VCaP (cell line): ENCODE data around the gene SOX9.
A peak's percentile ranks its signal among the peaks of the same experiment; 100 is the strongest.

ENCODE experiments used
- H3K27ac ChIP-seq: fragments of 450-650 bp; 2 replicates; pipeline ENCODE4 v1.5.1; 2017
- TF ChIP-seq, protein P1 (sequence below): fragments of 450-650 bp; conservative IDR thresholded peaks from 2 replicates; pipeline ENCODE4 v1.5.1; 2017; ENCODE audit warnings: mild to moderate bottlenecking, moderate library complexity

Gene SOX9

GRCh38 chr17:72142614-72143013 is 21.8 kb downstream of the SOX9 start:
- H3K27ac ChIP-seq, result peak overlapping the region; percentile 42
- TF ChIP-seq, protein P1, sequence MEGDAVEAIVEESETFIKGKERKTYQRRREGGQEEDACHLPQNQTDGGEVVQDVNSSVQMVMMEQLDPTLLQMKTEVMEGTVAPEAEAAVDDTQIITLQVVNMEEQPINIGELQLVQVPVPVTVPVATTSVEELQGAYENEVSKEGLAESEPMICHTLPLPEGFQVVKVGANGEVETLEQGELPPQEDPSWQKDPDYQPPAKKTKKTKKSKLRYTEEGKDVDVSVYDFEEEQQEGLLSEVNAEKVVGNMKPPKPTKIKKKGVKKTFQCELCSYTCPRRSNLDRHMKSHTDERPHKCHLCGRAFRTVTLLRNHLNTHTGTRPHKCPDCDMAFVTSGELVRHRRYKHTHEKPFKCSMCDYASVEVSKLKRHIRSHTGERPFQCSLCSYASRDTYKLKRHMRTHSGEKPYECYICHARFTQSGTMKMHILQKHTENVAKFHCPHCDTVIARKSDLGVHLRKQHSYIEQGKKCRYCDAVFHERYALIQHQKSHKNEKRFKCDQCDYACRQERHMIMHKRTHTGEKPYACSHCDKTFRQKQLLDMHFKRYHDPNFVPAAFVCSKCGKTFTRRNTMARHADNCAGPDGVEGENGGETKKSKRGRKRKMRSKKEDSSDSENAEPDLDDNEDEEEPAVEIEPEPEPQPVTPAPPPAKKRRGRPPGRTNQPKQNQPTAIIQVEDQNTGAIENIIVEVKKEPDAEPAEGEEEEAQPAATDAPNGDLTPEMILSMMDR, result no peak

GRCh38 chr17:72143245-72143644 is 22.4 kb downstream of the SOX9 start:
- H3K27ac ChIP-seq, result peak overlapping the region; percentile 42
- TF ChIP-seq, protein P1, result no peak

GRCh38 chr17:72144101-72144500 is 23.3 kb downstream of the SOX9 start:
- TF ChIP-seq, protein P1, result no peak

DNA sequence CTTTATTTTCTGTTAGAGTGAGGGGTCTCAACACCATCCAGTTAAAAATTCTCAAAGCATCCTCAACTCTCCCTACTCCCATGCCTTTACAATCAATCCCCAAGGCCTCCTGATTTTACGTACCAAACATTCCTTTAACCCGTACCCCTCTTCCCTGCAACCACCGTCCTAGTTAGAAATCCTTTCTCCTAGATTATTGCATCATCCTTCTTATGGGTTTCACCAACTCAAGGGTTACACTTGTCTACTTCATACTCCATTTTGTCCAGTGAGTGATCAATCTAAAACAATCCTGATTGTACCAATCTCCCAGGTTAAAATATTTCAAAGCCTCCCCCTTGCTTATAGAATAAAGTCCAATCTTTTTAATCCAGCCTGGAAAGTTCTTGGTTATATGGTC is 24.7 kb downstream of the SOX9 start:
- TF ChIP-seq, protein P1, result no peak
- H3K27ac ChIP-seq, result no peak overlapping the region

More at GRCh38 chr17:72144101-72144500, 23.3 kb downstream of the SOX9 start:
- no peak overlapping the region for H3K27ac ChIP-seq

- TF ChIP-seq, protein P1, result no peak
- H3K27ac ChIP-seq, result no peak overlapping the region
Observed at GRCh38 chr17:72145962-72146361, 25.1 kb downstream of the SOX9 start.

DNA sequence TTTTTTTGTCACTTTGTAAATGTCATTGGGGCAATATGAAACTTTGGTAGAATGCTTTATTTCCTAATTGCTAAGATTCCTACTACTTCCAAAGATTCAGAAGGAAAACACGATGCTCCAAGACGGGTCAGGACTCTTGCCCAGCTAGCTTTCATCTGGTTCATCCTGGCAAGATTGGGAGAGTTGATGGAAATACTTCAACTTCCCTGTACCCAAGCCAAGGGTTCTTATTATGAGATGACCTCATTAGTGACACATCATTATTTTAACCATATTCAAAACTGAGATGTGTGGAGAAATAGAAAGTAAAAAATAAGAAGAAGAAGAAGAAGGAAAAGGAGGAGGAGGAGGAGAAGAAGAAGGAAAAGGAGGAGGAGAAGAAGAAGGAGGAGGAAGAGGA is 25.6 kb downstream of the SOX9 start:
- TF ChIP-seq, protein P1, result no peak
- H3K27ac ChIP-seq, result no peak overlapping the region

DNA sequence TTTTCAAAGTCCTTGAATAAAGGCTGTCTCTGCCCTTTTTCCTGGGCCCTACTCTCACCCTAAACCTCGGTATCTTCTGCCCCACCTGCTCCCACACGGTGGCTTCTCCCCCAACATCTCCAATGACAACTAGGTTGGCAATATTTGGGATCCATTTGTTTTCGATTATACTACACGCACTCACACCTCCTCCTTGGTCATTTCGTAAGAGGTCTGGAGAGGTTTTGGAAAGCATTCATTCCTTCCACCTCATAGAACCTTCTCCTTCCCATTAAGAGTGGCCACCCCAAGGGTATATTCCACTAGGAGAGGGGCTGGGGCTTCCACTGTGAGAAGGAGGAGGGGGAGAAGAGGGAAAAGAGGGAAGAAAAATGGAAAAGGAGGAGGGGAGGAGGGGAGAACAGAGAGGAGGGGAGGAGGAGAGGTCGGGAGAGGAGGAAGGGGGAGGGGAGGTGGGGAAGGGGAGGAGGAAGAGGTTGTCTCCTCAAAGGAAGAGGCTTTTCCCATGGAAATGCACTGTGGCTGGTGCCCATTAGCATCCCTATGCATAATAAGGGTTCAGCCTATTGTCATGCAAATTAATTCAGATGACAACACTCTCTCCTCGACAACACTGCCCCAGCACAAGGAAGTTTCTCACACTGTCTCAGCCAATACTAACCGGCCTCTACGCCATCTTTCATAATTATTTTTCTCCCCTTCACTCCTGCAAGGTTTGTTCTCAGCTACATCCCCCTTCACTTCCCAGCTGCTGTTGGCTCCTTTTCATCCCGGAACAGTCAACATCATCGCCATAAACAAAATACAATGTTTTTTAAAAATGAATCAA is 30.0 kb downstream of the SOX9 start:
- peak overlapping the region; percentile 86 for H3K27ac ChIP-seq
- TF ChIP-seq, protein P1, result no peak
